HG03025 (cell line): ENCODE data around the gene CILP.

ENCODE experiments used
- ATAC-seq: cut with Tn5 transposase; IDR thresholded peaks from one replicate; pipeline ENCODE4 v1.9.1; 2021; ENCODE audit warnings: mild to moderate bottlenecking, moderate library complexity; ENCODE audit not compliant: unreplicated experiment, low FRiP score

Gene CILP

GRCh38 chr15:65223996-65224395 lies 12.7 kb upstream of the CILP start:
- no peak for ATAC-seq

- no peak for ATAC-seq
Observed at GRCh38 chr15:65222891-65223290, 11.6 kb upstream of the CILP start.

GRCh38 chr15:65221697-65222096 lies 10.4 kb upstream of the CILP start:
- no peak for ATAC-seq

- ATAC-seq: no peak
Observed at GRCh38 chr15:65219137-65219536, 7.9 kb upstream of the CILP start.

- ATAC-seq: no peak
Observed at GRCh38 chr15:65217526-65218482, 6.5 kb upstream of the CILP start.

- no peak for ATAC-seq
Observed at GRCh38 chr15:65215496-65215895, 4.2 kb upstream of the CILP start.

- ATAC-seq: no peak
Observed at GRCh38 chr15:65214010-65214409, 2.7 kb upstream of the CILP start.

GRCh38 chr15:65213241-65213640 lies 2.0 kb upstream of the CILP start:
- no peak for ATAC-seq

GRCh38 chr15:65212097-65212496 lies 824 bp upstream of the CILP start:
- ATAC-seq: no peak

- ATAC-seq: no peak
Observed at GRCh38 chr15:65211482-65211982, 259 bp upstream of the CILP start.

GRCh38 chr15:65209701-65210643 lies 1.3 kb downstream of the CILP start:
- ATAC-seq: no peak

- ATAC-seq: no peak
Observed at GRCh38 chr15:65208647-65209046, 2.6 kb downstream of the CILP start.

- ATAC-seq: no peak
Observed at GRCh38 chr15:65207280-65207840, 3.9 kb downstream of the CILP start.

GRCh38 chr15:65206750-65207149 lies 4.5 kb downstream of the CILP start:
- ATAC-seq: no peak

GRCh38 chr15:65204931-65205660 lies 6.2 kb downstream of the CILP start:
- no peak for ATAC-seq

GRCh38 chr15:65204236-65204930 lies 6.9 kb downstream of the CILP start:
- ATAC-seq: no peak

- ATAC-seq: no peak
Observed at GRCh38 chr15:65201918-65202317, 9.4 kb downstream of the CILP start.

- ATAC-seq: no peak
Observed at GRCh38 chr15:65198571-65198970, 12.7 kb downstream of the CILP start.

GRCh38 chr15:65197337-65197645 lies 14.0 kb downstream of the CILP start:
- no peak for ATAC-seq
